GM12878 (cell line): Measurements from ENCODE around the gene ARL10. TPM values are rescaled to one million over a fixed set of nuclear protein-coding genes. Genes with fewer than 3 reads are reported as not detected.
A peak's percentile ranks its signal among the peaks of the same experiment; 100 is the strongest.

ENCODE experiments used
- ATAC-seq: fragments of 200-7000 bp; cut with Tn5 transposase; 3 replicates; pipeline ENCODE4 v1.9.1; 2020; ENCODE audit warnings: mild to moderate bottlenecking, moderate library complexity
- BruUV-seq: library from RNA; stranded (reverse); fragments of 400-500 nt; replicated peaks from 2 replicates; lab custom pipeline; 2021; lab: Mats Ljungman, UMichigan
- CTCF ChIA-PET: fragments of 300-600 bp; sonication (Branson Sonifier 250); formaldehyde crosslinking; extraction: SDS; loops from one replicate; lab custom pipeline; 2021; ENCODE audit warnings: inconsistent platforms; lab: Yijun Ruan, JAX
- POLR2A ChIA-PET: fragments of 350-600 bp; formaldehyde crosslinking; extraction: SDS; loops from one replicate; lab custom pipeline; 2021; ENCODE audit warnings: inconsistent platforms; lab: Charles Lee
- RAD21 ChIA-PET: fragments of 300-600 bp; sonication (Branson Sonifier 250); formaldehyde crosslinking; loops from one replicate; lab custom pipeline; 2023; ENCODE audit warnings: antibody characterized with exemption; ENCODE audit not compliant: unreplicated experiment; lab: Charles Lee
- SMC1A ChIA-PET: fragments of 300-600 bp; sonication (Branson Sonifier 250); formaldehyde crosslinking; loops from one replicate; lab custom pipeline; 2023; ENCODE audit not compliant: unreplicated experiment, uncharacterized antibody; lab: Charles Lee
- DNase-seq: peaks from one replicate; pipeline ENCODE4 v3.0.0-alpha.2; 2011; ENCODE audit warnings: low read depth, low spot score
- FAIRE-seq: peaks from 3 replicates; lab custom pipeline; 2011; peaks lifted over from hg19 to GRCh38; lab: Jason Lieb, UNC
- H2AFZ ChIP-seq: 2 replicates; pipeline ENCODE4 v1.6.0; 2011; ENCODE audit warnings: low read depth, low read length, control low read depth; ENCODE audit not compliant: control insufficient read depth
- H3K27ac ChIP-seq: 2 replicates; pipeline ENCODE4 v1.5.1; 2011; ENCODE audit warnings: control low read depth; ENCODE audit not compliant: control insufficient read depth, insufficient read depth
- H3K27me3 ChIP-seq, 2 experiments: replicated peaks in 1 of 2; 2 replicates each; pipeline versions ENCODE4 v1.6.0 to v1.6.1; 2011; ENCODE audit warnings: low read length in 1 of 2; ENCODE audit not compliant: control insufficient read depth in 2 of 2, insufficient read depth in 2 of 2
- H3K36me3 ChIP-seq, 2 experiments: 2 replicates each; pipeline ENCODE4 v1.5.1; 2011; ENCODE audit warnings: low read length in 1 of 2; ENCODE audit not compliant: control insufficient read depth in 2 of 2, insufficient read depth in 2 of 2
- H3K4me1 ChIP-seq: 2 replicates; pipeline ENCODE4 v1.6.1; 2011; ENCODE audit warnings: mild to moderate bottlenecking, low read length, moderate library complexity, mixed read lengths; ENCODE audit not compliant: control insufficient read depth, insufficient read depth
- H3K4me2 ChIP-seq: 2 replicates; pipeline ENCODE4 v1.6.0; 2011; ENCODE audit warnings: control low read depth; ENCODE audit not compliant: control insufficient read depth, insufficient read depth
- H3K4me3 ChIP-seq: fragments of 200-600 bp; sonication (generic); 2 replicates; pipeline ENCODE4 v1.5.1; 2016
- H3K79me2 ChIP-seq: 2 replicates; pipeline ENCODE4 v1.6.0; 2011; ENCODE audit warnings: low read length; ENCODE audit not compliant: control insufficient read depth, insufficient read depth
- H3K9ac ChIP-seq: 2 replicates; pipeline ENCODE4 v1.8.0; 2011; ENCODE audit warnings: low read length, control low read depth, mixed read lengths; ENCODE audit not compliant: control insufficient read depth, insufficient read depth
- H3K9me3 ChIP-seq: replicated peaks from 3 replicates; pipeline ENCODE4 v1.5.1; 2011; ENCODE audit warnings: mild to moderate bottlenecking, low read length; ENCODE audit not compliant: control insufficient read depth, insufficient read depth
- H4K20me1 ChIP-seq: 2 replicates; pipeline ENCODE4 v1.6.0; 2011; ENCODE audit not compliant: control insufficient read depth, insufficient read depth
- BHLHE40 ChIP-seq, 2 experiments: fragments of 450-650 bp in 1 of 2; IDR thresholded peaks; 2 replicates each; pipeline ENCODE4 v1.6.1; 2011 to 2017; ENCODE audit warnings: low read depth in 2 of 2, borderline replicate concordance in 1 of 2, improper control_type of control experiment in 1 of 2, low read length in 1 of 2, mild to moderate bottlenecking in 1 of 2
- CHD4 ChIP-seq: fragments of 200-600 bp; sonication (generic); IDR thresholded peaks from 2 replicates; pipeline ENCODE4 v1.6.1; 2016; ENCODE audit warnings: mild to moderate bottlenecking
- CTCF ChIP-seq, 3 experiments: IDR thresholded peaks in 2 of 3; conservative IDR thresholded peaks in 1 of 3; 2 replicates each; pipeline ENCODE4 v1.5.1; 2011; ENCODE audit warnings: low read depth in 3 of 3, low read length in 3 of 3, mild to moderate bottlenecking in 3 of 3, control low read depth in 2 of 3, moderate library complexity in 2 of 3, inconsistent platforms in 1 of 3, mixed read lengths in 1 of 3; ENCODE audit not compliant: control insufficient read depth in 2 of 3, insufficient read depth in 1 of 3; ENCODE audit errors: extremely low read depth in 1 of 3
- E4F1 ChIP-seq: fragments of 450-650 bp; IDR thresholded peaks from 2 replicates; pipeline ENCODE4 v1.6.1; 2018; ENCODE audit warnings: borderline replicate concordance, mild to moderate bottlenecking; ENCODE audit not compliant: partially characterized antibody
- ESRRA ChIP-seq: IDR thresholded peaks from 2 replicates; pipeline ENCODE4 v1.6.1; 2012; ENCODE audit warnings: mild to moderate bottlenecking, low read length, improper control_type of control experiment
- FOXM1 ChIP-seq: IDR thresholded peaks from 2 replicates; pipeline ENCODE4 v1.6.1; 2012; ENCODE audit warnings: low read depth, mild to moderate bottlenecking, inconsistent platforms, low read length, moderate library complexity
- JUND ChIP-seq: IDR thresholded peaks from 2 replicates; pipeline ENCODE4 v1.6.1; 2012; ENCODE audit warnings: low read depth, mild to moderate bottlenecking, low read length, improper control_type of control experiment, moderate library complexity
- NRF1 ChIP-seq: conservative IDR thresholded peaks from 2 replicates; pipeline ENCODE4 v1.6.1; 2011; ENCODE audit warnings: mild to moderate bottlenecking, low read depth, low read length, improper control_type of control experiment
- POLR2AphosphoS2 ChIP-seq: IDR thresholded peaks from 2 replicates; pipeline ENCODE4 v1.6.1; 2011; ENCODE audit warnings: low read depth, mild to moderate bottlenecking, low read length, improper control_type of control experiment, moderate library complexity
- SPI1 ChIP-seq: IDR thresholded peaks from 2 replicates; pipeline ENCODE4 v1.6.1; 2011; ENCODE audit warnings: low read depth, mild to moderate bottlenecking, low read length, moderate library complexity, borderline replicate concordance; ENCODE audit not compliant: insufficient read depth
- SREBF1 ChIP-seq: IDR thresholded peaks from 2 replicates; pipeline ENCODE4 v1.6.1; 2012; ENCODE audit warnings: mild to moderate bottlenecking, low read length
- STAT3 ChIP-seq: IDR thresholded peaks from 2 replicates; pipeline ENCODE4 v1.6.1; 2011; ENCODE audit warnings: low read depth, low read length, improper control_type of control experiment
- YBX1 ChIP-seq: fragments of 450-650 bp; IDR thresholded peaks from 2 replicates; pipeline ENCODE4 v1.6.1; 2016; ENCODE audit warnings: antibody characterized with exemption
- YY1 ChIP-seq: IDR thresholded peaks from 2 replicates; pipeline ENCODE4 v1.6.1; 2011; ENCODE audit warnings: low read depth, mild to moderate bottlenecking, low read length
- ZNF384 ChIP-seq: IDR thresholded peaks from 2 replicates; pipeline ENCODE4 v1.6.1; 2012; ENCODE audit warnings: low read depth, mild to moderate bottlenecking, low read length, improper control_type of control experiment, borderline replicate concordance
- ZSCAN29 ChIP-seq: fragments of 450-650 bp; IDR thresholded peaks from 2 replicates; pipeline ENCODE4 v1.6.1; 2017; ENCODE audit warnings: mild to moderate bottlenecking, moderate library complexity
- WGBS: methylation state at CpG from one replicate; pipeline ENCODE4 v1.1.6; 2016; ENCODE audit warnings: low lambda C conversion rate; ENCODE audit not compliant: insufficient replicate concordance, insufficient coverage; ENCODE audit errors: missing lambda C conversion rate; 5-methylcytosine and 5-hydroxymethylcytosine counted together
- in situ Hi-C: fragments of 300-500 bp; cut with MboI; formaldehyde crosslinking; loops from 9 replicates; pipeline ENCODE4 v1.14.3; 2018; ENCODE audit warnings: mixed read lengths
- intact Hi-C: fragments of 100-400 bp; cut with micrococcal nuclease; formaldehyde crosslinking; loops from one replicate; pipeline ENCODE4 v1.14.2; 2022; ENCODE audit not compliant: unreplicated experiment
- polyA plus RNA-seq, 11 experiments: library from polyadenylated mRNA; depleted of rRNA in 4 of 11; unstranded in 6 of 11; stranded (reverse) in 5 of 11; fragments of >200 nt; fragmentation: Nextera tagmentation in 4 of 11; fragmentation: Illumina TruSeq in 1 of 11; extraction: Ambion mirVana in 4 of 11; extraction: Trizol in 1 of 11; gene quantifications; 1 replicate in 1 of 11; 2 replicates in 10 of 11; pipeline versions ENCODE4 v1.2.1 to v1.2.3, GENCODE V29; 2011 to 2016; ENCODE audit warnings: inconsistent platforms in 2 of 11, missing spikeins in 2 of 11, low read depth in 1 of 11
- total RNA-seq, 4 experiments: library from RNA; depleted of rRNA in 3 of 4; stranded (reverse); fragments of >200 nt in 3 of 4; fragmentation: Illumina TruSeq in 1 of 4; extraction: Trizol in 1 of 4; gene quantifications; 2 replicates each; pipeline versions ENCODE4 v1.2.1 to v1.2.3, GENCODE V29; 2013 to 2021

The ARL10 gene
- total and polyA plus RNA-seq, 10 of the 15 experiments (the other 5 are each of a cell fraction or from before 2014, with no cell fraction given): 0.44 to 6.4 (median 2.4) TPM

GRCh38 chr5:176388444-176389134 lies 23.3 kb downstream of the ARL10 start, which contains the start of the genes HIGD2A and NOP16:
TSS of gene HIGD2A (plus strand) at chr5:176388751. CDS start at chr5:176388820, 69 bp downstream.
TSS of gene NOP16 (minus strand) at chr5:176388598. CDS start at chr5:176388539, 59 bp downstream.
- FAIRE-seq: peak; percentile 99
- H3K4me1 ChIP-seq: peaks cover 11% of the 10 kb centered on the region
- H3K9ac ChIP-seq: peak within 1 kb of the TSS; percentile 87
- H3K4me2 ChIP-seq: peak within 1 kb of the TSS; percentile 94
- in situ Hi-C loops (no loop called here), intact Hi-C loops (loop anchor here (1.0 to 10.0 kb wide), 5 partner anchors 23 to 151 kb away; partner anchors contain the start of genes ARL10, FAF2, KIAA1191 and RNF44)
- SMC1A ChIA-PET: interaction anchor here (0.7 to 2.0 kb wide), 5 partner anchors 26 to 70 kb away, joined by 3 to 7 read pairs (median 3); partner anchors contain the start of gene KIAA1191
- CTCF ChIA-PET: interaction anchor here (1.1 to 1.8 kb wide), 2 partner anchors 26 to 59 kb away, joined by 4 to 8 read pairs; partner anchors contain the start of gene FAF2
- peaks cover 17 to 25% of the 10 kb centered on the region in 2 experiments for H3K36me3 ChIP-seq
- peak within 1 kb of the TSS; percentile 95 for H2AFZ ChIP-seq
- no peaks in the 10 kb centered on the region for H3K27me3 ChIP-seq
- ATAC-seq: peak; percentile 91
- H3K9me3 ChIP-seq: no peaks in the 10 kb centered on the region
- RAD21 ChIA-PET: interaction anchor here (1.5 to 1.6 kb wide), 2 partner anchors 27 to 149 kb away, joined by 5 to 6 read pairs; partner anchors contain the start of genes KIAA1191 and RNF44
- peaks cover 50% of the 10 kb centered on the region for H3K79me2 ChIP-seq
- POLR2A ChIA-PET: interaction anchor here (0.5 to 1.6 kb wide), 8 partner anchors 9 to 1746 kb away, joined by 3 to 9 read pairs (median 4); partner anchors contain the start of gene KIAA1191
- peak within 1 kb of the TSS; percentile 90 for H3K4me3 ChIP-seq
- peak; percentile 97 for DNase-seq
- under 1% methylated on average over 46 of the region's 47 CpGs for WGBS
- peak within 1 kb of the TSS; percentile 97 for H3K27ac ChIP-seq
- BruUV-seq: no TSS peak
- peaks cover 3% of the 10 kb centered on the region; the same call in 1 of the 2 replicates for H4K20me1 ChIP-seq
- TF ChIP-seq CTCF (IDR thresholded peaks at IDR 0.05 in 2 of 3, conservative IDR thresholded peaks at IDR 0.05 in 1 of 3; ENCODE audit: control insufficient read depth in 2 of 3, extremely low read depth in 1 of 3, insufficient read depth in 1 of 3, low read depth in 3 of 3, low read length in 3 of 3) (no peak), NRF1 (no peak), POLR2AphosphoS2 (no peak; the same call in 1 of the 2 replicates), FOXM1 (no peak), ZSCAN29 (no peak), YY1 (peak; percentile 84), E4F1 (peak; percentile 72), JUND (no peak), ESRRA (peak; percentile 99), ZNF384 (peak; percentile 38), BHLHE40 (IDR thresholded peaks at IDR 0.05; ENCODE audit: borderline replicate concordance in 1 of 2, low read depth in 2 of 2, low read length in 1 of 2) (peak; percentile 44 to 54; a peak in 3 of 4 replicates), SPI1 (peak; percentile 15; the same call in 1 of the 2 replicates), YBX1 (no peak), CHD4 (no peak), SREBF1 (peak; percentile 82), STAT3 (0 out of 2 replicates have a peak, but pooled peaks have one; percentile 45)
